GM12891 (cell line): ENCODE measurements around the gene DNASE2.

Experiments
- DNase-seq: peaks from one replicate; pipeline ENCODE4 v3.0.0; 2011; ENCODE audit warnings: low spot score; ENCODE audit not compliant: insufficient read length
- FAIRE-seq: peaks from 2 replicates; lab custom pipeline; 2011; peaks lifted over from hg19 to GRCh38; lab: Jason Lieb, UNC
- PAX5 ChIP-seq: IDR thresholded peaks from 2 replicates; pipeline ENCODE4 v1.6.1; 2011; ENCODE audit warnings: low read length, moderate library complexity, mild to moderate bottlenecking; ENCODE audit not compliant: insufficient read depth, severe bottlenecking
- POLR2A ChIP-seq: IDR thresholded peaks from 2 replicates; pipeline ENCODE4 v1.6.1; 2011; ENCODE audit warnings: low read depth, low read length, control low read depth
- POLR2AphosphoS5 ChIP-seq: IDR thresholded peaks from 2 replicates; pipeline ENCODE4 v1.6.1; 2011; ENCODE audit warnings: low read depth, low read length, control low read depth
- POU2F2 ChIP-seq: IDR thresholded peaks from 2 replicates; pipeline ENCODE4 v1.6.1; 2011; ENCODE audit warnings: low read depth, mild to moderate bottlenecking, control low read depth, low read length, moderate library complexity
- SPI1 ChIP-seq: IDR thresholded peaks from 2 replicates; pipeline ENCODE4 v1.6.1; 2011; ENCODE audit warnings: low read depth, low read length, control low read depth
- TAF1 ChIP-seq: IDR thresholded peaks from 2 replicates; pipeline ENCODE4 v1.6.1; 2011; ENCODE audit warnings: low read depth, low read length, control low read depth

Gene DNASE2

DNA sequence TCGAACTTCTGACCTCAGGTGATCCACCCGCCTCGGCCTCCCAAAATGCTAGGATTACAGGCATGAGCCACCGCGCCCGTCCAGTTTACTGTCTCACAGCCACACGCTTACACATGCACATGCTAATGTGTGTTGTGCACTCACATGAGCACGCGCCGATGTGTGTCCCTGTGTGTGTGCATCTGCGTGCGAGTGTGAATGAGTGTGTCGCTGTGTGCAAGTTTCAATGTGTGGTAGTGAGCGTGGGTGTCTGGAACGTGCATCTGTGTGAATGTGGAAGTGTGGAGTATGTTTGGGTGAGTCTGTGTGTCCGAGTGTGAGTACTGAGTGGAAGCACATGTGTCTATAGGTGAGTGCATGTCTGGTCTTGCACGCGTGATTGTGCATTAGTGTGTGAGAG lies 38.7 kb downstream of the DNASE2 start:
- TF ChIP-seq POLR2A (no peak), SPI1 (no peak), TAF1 (no peak), POLR2AphosphoS5 (no peak), POU2F2 (no peak), PAX5 (no peak)
- FAIRE-seq (no peak), DNase-seq (no peak)

DNA sequence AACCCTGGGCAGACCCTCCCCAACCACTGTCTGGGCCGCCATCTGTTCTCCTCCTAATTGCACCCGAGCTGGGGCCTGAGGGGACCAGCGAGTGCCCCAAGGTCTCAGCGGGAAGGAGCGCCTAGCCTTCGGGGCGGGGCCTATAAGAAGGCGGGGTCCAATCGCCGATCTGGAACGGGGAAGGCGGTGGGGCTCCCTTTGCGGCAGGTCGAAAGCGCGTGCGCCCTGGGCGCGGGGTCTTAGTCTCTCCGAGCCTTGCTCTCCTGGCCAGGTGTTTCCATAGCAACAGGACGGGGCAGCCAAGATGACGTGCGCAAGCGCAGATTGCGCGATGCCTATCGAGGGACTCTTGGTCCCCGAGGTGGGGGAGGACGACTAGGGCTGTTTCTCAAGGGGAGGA lies 40.2 kb downstream of the DNASE2 start:
- FAIRE-seq = no peak
- TF ChIP-seq PAX5 = no peak
- no peak for TF ChIP-seq TAF1
- no peak for TF ChIP-seq POLR2A
- no peak for TF ChIP-seq POLR2AphosphoS5
- no peak for TF ChIP-seq SPI1
- TF ChIP-seq POU2F2 = no peak
- no peak for DNase-seq

DNA sequence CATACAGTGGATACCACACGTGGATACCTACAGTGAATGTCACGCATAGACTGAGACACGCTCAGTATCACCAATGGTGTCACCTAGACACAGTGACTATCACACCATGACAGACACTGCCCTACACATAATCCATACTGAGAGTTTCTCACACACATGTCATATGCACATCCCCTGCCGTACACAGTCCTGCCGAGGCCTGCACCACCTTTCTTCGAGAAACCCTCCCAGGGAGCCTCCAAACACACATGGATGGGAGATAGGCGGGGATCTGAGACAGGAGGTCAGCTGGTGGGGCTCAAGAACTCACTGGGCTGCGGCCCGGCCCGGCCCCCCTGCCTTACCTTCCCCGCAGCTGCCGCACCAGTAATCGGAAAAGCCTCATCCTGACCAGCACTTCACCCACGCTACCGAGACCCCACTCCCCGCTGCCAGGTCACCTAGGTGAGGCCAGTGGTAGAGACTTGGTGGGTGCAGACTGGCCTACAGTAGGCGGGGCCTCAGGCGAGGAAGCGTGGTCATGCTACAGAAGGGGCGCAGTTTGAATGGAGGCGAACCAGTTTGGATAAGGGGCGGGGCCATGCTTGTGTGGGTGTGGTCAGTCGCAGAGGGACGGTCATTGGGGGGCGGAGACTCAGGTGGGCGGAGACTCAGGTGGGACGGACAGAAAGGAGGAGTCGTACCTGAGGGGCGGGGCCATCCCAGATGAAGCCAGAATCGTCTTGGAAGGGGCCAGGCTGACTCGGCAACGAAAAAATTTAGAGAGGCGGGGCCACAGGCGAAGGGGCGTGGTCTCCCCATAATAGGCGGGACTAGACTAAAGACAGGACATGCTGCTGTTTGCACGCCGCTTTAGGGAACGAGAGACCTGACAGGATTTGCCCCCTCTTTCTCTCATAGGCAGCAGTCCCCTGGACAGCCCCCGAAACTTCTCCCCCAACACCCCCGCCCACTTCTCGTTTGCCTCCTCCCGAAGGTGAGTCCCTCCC lies 40.9 kb downstream of the DNASE2 start:
- DNase-seq (no peak), FAIRE-seq (peak; percentile 5)
- TF ChIP-seq POU2F2 (no peak), PAX5 (no peak), TAF1 (no peak), SPI1 (no peak), POLR2AphosphoS5 (no peak), POLR2A (no peak)

DNA sequence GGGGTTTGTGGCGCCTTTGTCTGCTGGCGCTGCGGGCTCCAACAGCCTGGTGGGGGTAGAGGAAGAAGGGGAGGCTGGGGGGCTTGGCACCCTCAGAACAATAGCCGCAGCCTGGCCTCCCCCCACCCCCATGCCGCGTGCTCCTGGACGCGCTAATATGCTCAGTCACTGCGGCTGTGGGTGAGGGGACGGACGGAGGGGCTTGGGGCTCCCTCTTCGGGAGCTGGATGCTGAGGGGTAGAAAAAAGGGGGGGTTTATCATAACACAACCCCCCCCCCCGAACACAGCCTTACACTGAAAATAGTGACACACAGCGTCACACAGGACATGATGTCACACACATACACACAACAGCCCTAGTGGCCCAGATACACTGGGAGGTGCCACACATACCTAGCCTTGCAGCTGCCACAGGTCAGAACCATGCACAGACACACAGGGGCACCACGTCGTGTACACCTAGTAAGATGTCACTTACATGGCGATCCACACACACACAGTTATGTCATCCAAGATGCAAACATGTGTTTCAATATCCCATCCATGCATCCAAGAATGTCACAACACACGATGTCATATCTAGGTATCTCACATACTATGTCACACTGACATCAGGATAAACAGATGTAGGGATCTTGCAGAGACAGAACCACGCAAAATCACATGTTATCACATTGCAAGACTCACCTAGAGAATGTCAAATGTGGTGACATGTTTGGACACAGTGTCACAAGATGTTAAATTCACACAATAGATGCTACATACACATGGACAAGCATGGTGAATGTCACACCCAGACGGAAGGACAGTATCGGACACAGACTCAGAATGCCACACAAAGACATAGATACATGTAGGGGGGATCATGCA lies 42.1 kb downstream of the DNASE2 start:
- TF ChIP-seq TAF1 (no peak), POU2F2 (no peak), PAX5 (no peak), POLR2AphosphoS5 (no peak), SPI1 (no peak), POLR2A (no peak)
- no peak for DNase-seq
- peak; percentile 72 for FAIRE-seq

DNA sequence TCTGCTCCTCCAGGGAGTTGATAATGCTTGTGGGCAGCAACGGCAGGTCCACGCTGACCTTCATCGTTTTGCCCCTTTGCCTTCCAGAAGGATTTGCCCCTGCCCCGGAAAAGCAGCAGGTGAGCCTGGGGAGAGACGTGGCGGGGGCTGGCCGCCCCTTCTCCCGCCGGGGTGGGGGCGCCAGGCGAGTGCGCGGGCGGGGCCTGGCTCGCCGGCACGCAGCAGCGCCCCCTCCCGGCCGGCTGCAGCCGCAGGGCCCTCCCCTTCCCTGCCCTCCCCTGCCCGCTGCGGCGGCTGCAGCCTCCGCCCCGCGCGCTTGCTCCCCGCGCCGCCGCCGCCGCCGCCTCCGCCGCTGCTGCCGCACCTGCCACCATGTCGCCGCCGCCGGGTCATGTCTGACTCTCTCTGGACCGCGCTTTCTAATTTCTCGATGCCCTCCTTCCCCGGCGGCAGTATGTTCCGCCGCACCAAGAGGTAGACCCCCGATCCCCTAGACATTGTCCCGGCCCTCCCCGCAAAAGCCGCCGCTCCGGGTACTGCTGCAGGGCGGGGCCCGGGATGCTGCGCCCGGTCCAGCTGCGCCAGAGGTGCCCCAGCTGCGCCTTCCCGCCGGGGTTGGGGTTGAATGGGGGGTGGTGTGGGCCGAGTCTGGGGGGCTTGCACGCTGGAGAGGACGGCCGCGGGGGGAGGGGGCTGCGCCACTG lies 42.9 kb downstream of the DNASE2 start, which contains the start of gene MAST1:
Gene MAST1 (plus strand): TSS at position 334 of the 704 bp plus-strand sequence. CDS start 58 bp downstream, at position 392.
- peak; percentile 89 for DNase-seq
- peak; percentile 60 for FAIRE-seq
- TF ChIP-seq SPI1 (no peak), POU2F2 (no peak)

DNA sequence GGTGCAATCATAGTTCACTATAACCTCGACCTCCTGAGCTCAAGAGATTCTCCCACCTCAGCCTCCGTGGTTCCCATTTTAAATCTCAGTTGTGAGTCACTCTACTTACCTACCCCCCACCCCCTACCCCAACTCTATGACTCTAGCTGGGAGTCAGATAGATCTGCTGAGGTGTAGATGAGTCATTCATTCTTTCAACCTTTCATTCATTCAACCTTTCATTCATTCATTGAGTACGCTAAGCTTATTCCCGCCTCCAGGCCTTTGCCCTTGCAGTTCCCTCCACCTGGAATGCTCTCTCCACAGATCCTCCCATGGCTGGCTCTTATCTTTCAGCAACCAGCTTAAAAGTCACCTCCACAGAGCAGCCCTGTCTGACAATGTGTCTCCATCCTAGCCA lies 44.0 kb downstream of the DNASE2 start:
- no peak for TF ChIP-seq POU2F2
- no peak for TF ChIP-seq POLR2AphosphoS5
- no peak for TF ChIP-seq POLR2A
- FAIRE-seq (no peak), DNase-seq (no peak)

DNA sequence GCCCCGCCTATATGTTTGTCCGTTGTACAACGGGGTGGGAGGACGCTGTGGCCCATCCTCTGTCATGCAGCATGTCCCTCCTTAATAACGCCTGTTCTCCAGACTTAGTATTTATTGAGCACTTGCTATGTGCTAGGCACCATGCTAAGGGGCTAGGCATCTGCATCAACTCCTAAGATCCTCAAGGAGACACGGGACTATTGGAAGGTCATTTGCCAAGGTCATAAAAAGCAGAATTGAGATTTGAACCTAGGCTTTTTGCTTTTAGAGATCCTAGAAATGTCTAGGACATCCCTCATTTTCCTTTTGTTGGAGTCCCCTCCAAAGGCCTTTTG lies 44.8 kb downstream of the DNASE2 start:
- FAIRE-seq (no peak), DNase-seq (no peak)
- no peak for TF ChIP-seq TAF1
- TF ChIP-seq SPI1 = no peak
- no peak for TF ChIP-seq PAX5
- TF ChIP-seq POU2F2 = no peak
- TF ChIP-seq POLR2AphosphoS5 = no peak
- TF ChIP-seq POLR2A = no peak

DNA sequence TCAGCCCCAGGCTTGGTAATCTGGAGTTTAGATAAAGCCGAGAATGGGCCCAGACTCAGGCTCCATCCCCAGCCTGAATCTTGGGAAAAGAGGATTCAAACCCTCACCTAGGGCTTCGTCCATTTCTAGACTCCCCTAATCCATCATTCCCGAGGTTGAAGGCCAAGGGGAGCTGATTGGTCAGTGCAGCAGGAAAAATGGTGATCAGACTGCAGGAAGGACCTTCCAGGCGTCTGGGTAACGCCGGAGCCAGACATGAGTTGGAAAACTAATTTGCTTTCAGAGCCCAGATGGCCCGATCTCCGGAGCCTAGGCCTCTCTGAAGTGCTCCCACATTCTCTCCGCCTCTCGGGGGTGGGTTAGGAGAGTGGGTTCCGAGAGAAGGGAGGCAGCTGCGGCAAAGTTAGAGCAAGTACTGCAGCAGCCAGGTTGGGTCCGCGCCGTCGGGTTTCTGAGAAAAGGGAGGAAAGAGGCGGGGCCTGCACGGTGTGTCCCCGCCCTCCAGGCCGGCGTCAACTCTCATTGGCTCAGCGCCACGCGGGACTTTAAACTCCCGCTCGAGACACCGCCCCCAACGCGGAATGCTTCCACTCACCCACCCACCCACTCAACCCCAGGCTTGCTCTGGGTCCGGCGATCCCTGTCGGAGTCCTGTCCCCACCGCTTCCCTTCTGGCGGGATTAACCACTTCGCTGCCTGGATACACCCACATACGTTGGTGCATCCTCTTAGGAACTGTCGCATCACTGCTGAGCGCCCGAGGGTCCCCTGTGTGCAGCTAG lies 46.1 kb downstream of the DNASE2 start:
- FAIRE-seq (no peak), DNase-seq (no peak)
- TF ChIP-seq SPI1 = no peak
- TF ChIP-seq TAF1 = no peak
- TF ChIP-seq POU2F2 = no peak
- TF ChIP-seq PAX5 = no peak
- TF ChIP-seq POLR2AphosphoS5 = no peak
- TF ChIP-seq POLR2A = no peak
